Sigmoid colon (tissue), 7 donors: ENCODE data around the gene MTERF2. TPM values are rescaled to one million over a fixed set of nuclear protein-coding genes. Genes with fewer than 3 reads are reported as not detected.
A peak's percentile ranks its signal among the peaks of the same experiment; 100 is the strongest.

Experiments
- DNase-seq: peaks from one replicate; pipeline ENCODE4 v3.0.0-alpha.2; 2019
- H3K27ac ChIP-seq, 4 donors: fragments of 200-600 bp; sonication (generic); one replicate each; pipeline ENCODE4 v1.5.1; 2016 to 2019; ENCODE audit warnings: mild to moderate bottlenecking in 1 of 4
- H3K27me3 ChIP-seq, 3 donors: fragments of 200-600 bp; sonication (generic); one replicate each; pipeline ENCODE4 v1.5.1; 2019; ENCODE audit warnings: mild to moderate bottlenecking in 1 of 3
- H3K36me3 ChIP-seq, 4 donors: fragments of 200-600 bp; sonication (generic); one replicate each; pipeline ENCODE4 v1.5.1; 2016 to 2019
- H3K4me1 ChIP-seq, 4 donors: fragments of 200-600 bp; sonication (generic); one replicate each; pipeline ENCODE4 v1.5.1; 2017 to 2019
- H3K4me3 ChIP-seq, 4 donors: fragments of 200-600 bp; sonication (generic); one replicate each; pipeline ENCODE4 v1.5.1; 2017 to 2019; ENCODE audit warnings: mild to moderate bottlenecking in 2 of 4, moderate library complexity in 1 of 4
- H3K9me3 ChIP-seq, 4 donors: fragments of 200-600 bp in 3 of 4; sonication (generic) in 3 of 4; one replicate each; pipeline versions ENCODE4 v1.5.1 to v1.6.1; 2013 to 2019
- EP300 ChIP-seq, 4 donors: sonication (generic); formaldehyde crosslinking; IDR thresholded peaks; one replicate each; pipeline ENCODE4 v1.6.1; 2017; ENCODE audit warnings: antibody characterized with exemption in 4 of 4
- POLR2A ChIP-seq, 2 donors: fragments of 450-650 bp; IDR thresholded peaks; one replicate each; pipeline ENCODE4 v1.6.1; 2016; ENCODE audit warnings: antibody characterized with exemption in 2 of 2, mild to moderate bottlenecking in 2 of 2, moderate library complexity in 2 of 2
- POLR2AphosphoS5 ChIP-seq, 4 donors: sonication (generic); formaldehyde crosslinking; IDR thresholded peaks; one replicate each; pipeline ENCODE4 v1.6.1; 2017; ENCODE audit warnings: antibody characterized with exemption in 4 of 4
- WGBS, 2 donors: extraction: QIAGEN DNeasy Blood & Tissue Kit; methylation state at CpG; one replicate each; pipeline ENCODE4 v1.1.7; 2013; 5-methylcytosine and 5-hydroxymethylcytosine counted together
- intact Hi-C: fragments of 100-400 bp; cut with DNase I; formaldehyde crosslinking; loops from one replicate; pipeline ENCODE4 v1.15.1; 2023
- polyA plus RNA-seq, 3 donors: library from polyadenylated mRNA; stranded (reverse); fragments of 200-250 nt; gene quantifications; one replicate each; pipeline ENCODE4 v1.2.3, GENCODE V29; 2013
- total RNA-seq, 4 donors: library from RNA; depleted of rRNA; stranded (reverse); fragments of >200 nt; gene quantifications; one replicate each; pipeline ENCODE4 v1.1.0, GENCODE V29; 2016
- TF ChIP-seq, protein P1 (sequence below), 4 experiments: fragments of 450-650 bp in 3 of 4; fragments of 200-600 bp in 1 of 4; IDR thresholded peaks; one replicate each; pipeline ENCODE4 v1.5.1; 2016 to 2019; ENCODE audit warnings: antibody characterized with exemption in 4 of 4, mild to moderate bottlenecking in 3 of 4, moderate library complexity in 2 of 4
- donor health status: healthy with polysubstance abuse.
- donor health status: Bipolar disorder and iron deficiency.
- donor health status: healthy.

The MTERF2 gene
- total and polyA plus RNA-seq, 7 donors = 6.6 to 31.1 (median 15.8) TPM

DNA sequence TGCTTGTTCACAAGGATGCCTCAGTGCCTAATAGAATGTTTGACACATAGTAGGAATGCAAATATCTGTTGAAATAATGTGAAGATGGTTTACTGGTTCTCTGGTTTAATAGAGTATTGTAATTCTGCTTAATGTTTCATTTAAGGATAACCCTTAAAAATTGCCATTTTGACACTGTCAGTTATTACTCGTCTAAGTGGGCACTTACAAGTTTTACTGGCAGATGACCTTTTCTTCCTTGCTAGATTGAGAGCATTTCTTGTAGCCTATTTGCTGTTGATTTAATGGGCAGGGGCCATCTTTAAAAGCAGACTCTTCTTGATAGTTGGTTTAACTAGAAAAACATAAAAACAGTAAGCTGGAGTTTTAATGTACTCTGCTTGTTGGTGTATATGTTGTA is 29.4 kb downstream of the MTERF2 start:
- no peak for DNase-seq
- H3K27ac ChIP-seq = peak overlapping the region; percentile 99 to 100 (median 100)
- H3K27me3 ChIP-seq = no peaks in the 10 kb centered on the region
- TF ChIP-seq POLR2AphosphoS5 (IDR thresholded peaks at IDR 0.05) (no peak), POLR2A (IDR thresholded peaks at IDR 0.05) (no peak), EP300 (IDR thresholded peaks at IDR 0.05) (no peak)
- TF ChIP-seq, protein P1, sequence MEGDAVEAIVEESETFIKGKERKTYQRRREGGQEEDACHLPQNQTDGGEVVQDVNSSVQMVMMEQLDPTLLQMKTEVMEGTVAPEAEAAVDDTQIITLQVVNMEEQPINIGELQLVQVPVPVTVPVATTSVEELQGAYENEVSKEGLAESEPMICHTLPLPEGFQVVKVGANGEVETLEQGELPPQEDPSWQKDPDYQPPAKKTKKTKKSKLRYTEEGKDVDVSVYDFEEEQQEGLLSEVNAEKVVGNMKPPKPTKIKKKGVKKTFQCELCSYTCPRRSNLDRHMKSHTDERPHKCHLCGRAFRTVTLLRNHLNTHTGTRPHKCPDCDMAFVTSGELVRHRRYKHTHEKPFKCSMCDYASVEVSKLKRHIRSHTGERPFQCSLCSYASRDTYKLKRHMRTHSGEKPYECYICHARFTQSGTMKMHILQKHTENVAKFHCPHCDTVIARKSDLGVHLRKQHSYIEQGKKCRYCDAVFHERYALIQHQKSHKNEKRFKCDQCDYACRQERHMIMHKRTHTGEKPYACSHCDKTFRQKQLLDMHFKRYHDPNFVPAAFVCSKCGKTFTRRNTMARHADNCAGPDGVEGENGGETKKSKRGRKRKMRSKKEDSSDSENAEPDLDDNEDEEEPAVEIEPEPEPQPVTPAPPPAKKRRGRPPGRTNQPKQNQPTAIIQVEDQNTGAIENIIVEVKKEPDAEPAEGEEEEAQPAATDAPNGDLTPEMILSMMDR (IDR thresholded peaks at IDR 0.05) = no peak
- no peaks in the 10 kb centered on the region for H3K36me3 ChIP-seq
- 8 to 14% methylated on average over 1 of the region's 1 CpG for WGBS, 2 donors
- intact Hi-C loops = loop anchor here (2.0 to 10.0 kb wide), 3 partner anchors 29 to 183 kb away; partner anchors contain the start of genes MTERF2 and RIC8B
- H3K4me3 ChIP-seq = peak overlapping the region; percentile 72 to 97 (median 95)
- no peaks in the 10 kb centered on the region for H3K9me3 ChIP-seq
- H3K4me1 ChIP-seq = peaks cover 0 to 59% (median 52%) of the 10 kb centered on the region in 4 donors

DNA sequence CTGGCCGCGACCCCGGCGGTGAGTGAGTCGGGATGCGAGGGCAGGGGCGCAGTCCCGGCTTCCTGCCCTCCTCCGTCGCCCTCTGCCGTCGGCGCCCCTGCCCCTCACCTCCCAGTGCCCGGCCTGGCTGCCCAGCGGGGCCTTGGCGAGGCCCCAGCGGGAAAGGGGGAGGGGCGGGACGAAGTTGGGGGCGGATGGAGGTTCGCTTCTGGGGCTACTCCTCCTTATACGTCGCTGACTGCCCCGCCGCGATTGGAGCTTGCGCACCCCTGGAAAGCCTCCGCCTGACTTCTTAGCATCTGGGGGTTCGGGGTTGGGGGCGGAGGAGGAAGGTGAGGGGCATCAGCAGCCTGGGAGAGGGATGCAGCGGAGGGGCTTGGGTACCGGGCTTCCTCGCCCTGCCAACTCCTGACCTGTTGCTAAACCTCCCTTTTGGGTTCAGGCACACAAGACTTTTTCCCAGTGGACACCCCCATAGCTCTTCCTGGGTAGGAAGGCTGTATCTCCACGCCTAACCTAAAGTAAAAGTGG is 30.8 kb downstream of the MTERF2 start:
- intact Hi-C loops = loop anchor here (2.0 to 10.0 kb wide), 3 partner anchors 31 to 181 kb away; partner anchors contain the start of genes MTERF2 and RIC8B
- TF ChIP-seq EP300 (IDR thresholded peaks at IDR 0.05) = no peak
- no peak for TF ChIP-seq POLR2AphosphoS5 (IDR thresholded peaks at IDR 0.05)
- TF ChIP-seq, protein P1 (IDR thresholded peaks at IDR 0.05) = no peak
- no peak for TF ChIP-seq POLR2A (IDR thresholded peaks at IDR 0.05)
- H3K27me3 ChIP-seq = no peaks in the 10 kb centered on the region
- peaks cover 0 to 45% (median 42%) of the 10 kb centered on the region in 4 donors for H3K4me1 ChIP-seq
- no peaks in the 10 kb centered on the region for H3K36me3 ChIP-seq
- 1% methylated on average over 34 of the region's 34 CpGs for WGBS, 2 donors
- H3K4me3 ChIP-seq = peak overlapping the region; percentile 72 to 97 (median 95)
- no peaks in the 10 kb centered on the region for H3K9me3 ChIP-seq
- H3K27ac ChIP-seq = peak overlapping the region; percentile 99 to 100 (median 100)
- DNase-seq = peak; percentile 88

DNA sequence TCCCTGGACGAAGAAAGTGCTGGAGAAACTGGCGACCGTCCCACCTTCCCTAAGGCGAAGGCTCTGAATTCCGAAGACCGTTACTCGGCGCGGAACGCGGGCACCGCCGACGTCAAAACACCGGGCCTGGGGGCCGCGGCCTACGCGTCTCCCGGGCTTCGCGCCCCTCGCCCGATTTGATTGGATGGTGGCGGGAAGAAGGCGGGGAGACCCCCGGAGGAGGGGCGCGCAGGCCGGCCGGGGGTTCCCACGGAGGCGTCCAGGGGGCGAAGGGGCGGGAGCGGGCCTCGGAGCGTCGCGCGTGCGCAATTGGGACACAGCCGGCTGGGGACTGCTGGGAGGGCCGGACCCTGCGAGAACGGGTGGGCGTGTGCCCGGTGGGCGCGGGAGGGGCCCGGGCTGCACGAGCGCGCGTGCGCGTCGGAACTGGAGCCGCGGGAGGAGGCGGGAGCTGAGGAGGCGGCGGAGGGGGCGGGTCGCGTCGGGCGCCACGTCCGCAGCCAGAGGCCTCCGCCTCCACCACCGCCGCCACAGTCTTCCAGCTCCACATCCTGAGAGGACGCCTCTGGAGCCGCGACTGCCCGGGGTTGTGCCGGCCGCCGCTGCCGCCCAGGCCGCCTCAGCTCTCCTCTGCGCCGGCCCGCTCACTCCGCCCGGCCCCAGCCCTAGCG is 31.4 kb downstream of the MTERF2 start, which contains the start of gene TMEM263:
TSS of gene TMEM263 (plus strand) at position 531 of the 671 bp plus-strand sequence. CDS start 11,210 bp downstream, outside the sequence.
- H3K4me3 ChIP-seq = peak within 1 kb of the TSS; percentile 72 to 97 (median 95)
- whole genome bisulfite sequencing, 2 donors = 0% methylated on average over 88 of the region's 88 CpGs
- H3K4me1 ChIP-seq = peaks cover 0 to 45% (median 39%) of the 10 kb centered on the region in 4 donors
- TF ChIP-seq EP300 (IDR thresholded peaks at IDR 0.05) (no peak), POLR2A (IDR thresholded peaks at IDR 0.05) (peak in 1 of 2 donors; percentile 46), POLR2AphosphoS5 (IDR thresholded peaks at IDR 0.05) (peak; percentile 85 to 95 (median 92))
- TF ChIP-seq, protein P1 (IDR thresholded peaks at IDR 0.05) = no peak
- no peaks in the 10 kb centered on the region for H3K27me3 ChIP-seq
- intact Hi-C loops = loop anchor here (2.0 to 10.0 kb wide), 4 partner anchors 31 to 181 kb away; partner anchors contain the start of genes CRY1, MTERF2 and RIC8B
- peak; percentile 98 for DNase-seq
- no peaks in the 10 kb centered on the region for H3K36me3 ChIP-seq
- H3K9me3 ChIP-seq = no peaks in the 10 kb centered on the region
- peak within 1 kb of the TSS; percentile 99 to 100 (median 100) for H3K27ac ChIP-seq

DNA sequence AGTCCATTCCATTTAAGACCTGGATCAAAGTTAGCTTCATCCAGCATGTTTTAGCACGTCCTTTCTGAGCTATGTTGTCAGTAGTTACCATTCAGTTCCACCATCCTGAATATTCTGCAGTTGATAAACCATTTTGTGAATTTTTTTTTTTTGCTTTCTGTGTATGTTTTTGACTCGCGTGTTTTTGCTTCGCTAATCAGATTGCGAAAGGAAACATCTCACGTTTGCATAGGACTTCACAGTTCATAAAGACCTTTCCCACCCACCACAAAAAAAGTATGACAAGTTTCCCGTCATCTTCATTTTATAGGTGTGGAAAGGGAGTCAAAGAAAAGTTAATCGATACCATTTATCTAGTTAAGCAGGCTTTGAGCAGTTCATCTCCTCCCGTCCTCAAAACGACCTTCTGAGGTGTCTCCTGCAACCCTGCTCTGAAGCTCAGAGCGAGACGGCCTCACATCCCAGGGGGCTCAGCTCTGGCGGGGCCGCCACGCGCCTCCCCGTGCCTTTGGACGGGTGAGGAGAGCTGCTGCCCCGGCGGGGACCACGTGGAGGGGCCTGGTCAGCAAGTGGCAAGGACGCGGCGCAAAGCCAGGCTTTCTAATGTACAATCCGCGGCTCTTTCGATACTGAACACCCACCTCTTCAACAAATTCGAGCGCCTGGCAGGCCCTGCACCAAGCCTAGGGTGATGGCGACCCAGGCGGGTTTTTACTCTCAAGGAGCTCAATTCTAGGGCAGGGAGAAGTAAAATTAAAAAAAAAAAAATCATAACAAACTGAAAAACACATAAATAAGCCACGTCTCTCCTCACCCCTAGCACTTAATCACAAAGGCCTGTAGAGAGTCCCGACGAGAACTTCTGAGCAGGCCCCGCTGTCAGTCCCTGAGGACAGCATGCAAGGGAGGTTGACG is 32.2 kb downstream of the MTERF2 start:
- TF ChIP-seq POLR2AphosphoS5 (IDR thresholded peaks at IDR 0.05) = no peak
- no peak for TF ChIP-seq POLR2A (IDR thresholded peaks at IDR 0.05)
- TF ChIP-seq, protein P1 (IDR thresholded peaks at IDR 0.05) = no peak
- TF ChIP-seq EP300 (IDR thresholded peaks at IDR 0.05) = no peak
- Histone ChIP-seq H3K4me3 (peak overlapping the region; percentile 72 to 97 (median 95)), H3K9me3 (no peaks in the 10 kb centered on the region), H3K4me1 (peaks cover 0 to 43% (median 36%) of the 10 kb centered on the region in 4 donors), H3K36me3 (no peaks in the 10 kb centered on the region), H3K27me3 (no peaks in the 10 kb centered on the region), H3K27ac (peak overlapping the region; percentile 99 to 100 (median 100))
- peak; percentile 78 for DNase-seq
- intact Hi-C loops = loop anchor here (2.0 to 10.0 kb wide), 3 partner anchors 73 to 180 kb away; partner anchors contain the start of genes CRY1 and RIC8B
- 50 to 53% methylated on average over 36 of the region's 36 CpGs for WGBS, 2 donors
